ENCODE results near the gene SMAP1.
A peak's percentile ranks its signal among the peaks of the same experiment; 100 is the strongest.

SMAP1 gene

DNA sequence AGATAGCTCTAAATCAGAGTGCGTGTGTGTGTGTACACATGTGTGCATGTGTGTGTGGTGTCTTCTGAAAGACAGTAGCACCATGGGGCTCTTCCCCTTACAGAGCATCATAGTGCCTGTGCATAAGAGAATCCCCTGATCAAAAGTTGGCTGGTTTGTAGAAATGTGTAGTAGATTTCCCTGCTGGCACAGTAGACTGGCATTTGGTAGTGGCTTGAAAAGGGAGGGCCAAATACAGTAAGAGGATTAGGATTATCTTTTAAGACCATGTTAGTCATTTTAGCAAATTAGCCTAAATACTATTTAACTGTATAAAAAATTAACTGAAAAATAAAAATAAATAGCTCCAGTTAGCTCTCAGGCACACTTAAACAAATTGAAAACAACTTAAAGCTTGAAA lies 176.6 kb downstream of the SMAP1 start:
- DNase-seq: no peak

- DNase-seq: no peak
These were observed 178.6 kb downstream of the SMAP1 start for GRCh38 chr6:70846207-70846835.

DNA sequence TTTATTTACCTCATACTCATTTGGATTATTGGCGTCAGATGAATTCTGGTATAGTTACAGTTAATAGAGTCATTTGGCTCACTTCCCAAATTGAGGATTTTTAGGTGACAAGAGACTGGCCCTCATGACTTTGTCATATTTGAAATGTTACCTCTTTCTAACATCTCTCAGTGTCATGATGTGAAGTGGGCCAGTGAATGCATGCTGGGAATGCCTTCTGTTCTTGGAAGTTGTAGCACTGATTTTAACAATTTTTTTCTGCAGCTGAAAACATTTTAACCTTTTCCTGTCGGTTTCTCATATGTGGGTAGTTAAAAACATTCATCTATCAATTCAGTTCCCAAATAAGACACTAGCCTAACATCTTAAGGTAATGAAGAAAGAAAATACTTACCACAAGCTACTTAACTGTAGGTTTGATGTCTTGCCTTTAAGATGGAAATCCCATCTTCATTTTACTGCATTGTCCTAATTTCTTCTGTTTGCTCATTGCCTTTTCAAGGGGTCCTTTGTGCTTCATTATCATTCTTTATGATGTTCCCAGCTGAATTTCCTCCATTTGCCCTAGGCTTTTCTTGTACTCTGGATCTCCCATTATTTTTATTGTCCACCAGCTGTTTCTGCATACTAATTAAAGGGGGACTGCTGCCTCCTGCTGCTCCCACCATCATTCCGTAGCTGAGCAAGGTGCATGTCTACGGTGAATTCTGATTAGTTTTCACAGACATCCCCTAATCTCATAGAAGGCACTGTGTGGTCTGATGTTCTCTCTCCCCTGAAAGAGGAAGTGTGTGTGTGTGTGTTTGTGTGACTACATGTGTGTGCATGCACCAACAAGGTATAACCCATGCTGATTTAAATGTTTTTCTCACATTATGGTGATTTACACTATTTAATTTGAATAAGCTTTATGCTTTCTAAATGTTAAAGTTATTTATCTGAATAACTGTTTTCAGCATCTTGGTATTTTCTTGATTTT lies 179.7 kb downstream of the SMAP1 start:
- no peak for DNase-seq

DNA sequence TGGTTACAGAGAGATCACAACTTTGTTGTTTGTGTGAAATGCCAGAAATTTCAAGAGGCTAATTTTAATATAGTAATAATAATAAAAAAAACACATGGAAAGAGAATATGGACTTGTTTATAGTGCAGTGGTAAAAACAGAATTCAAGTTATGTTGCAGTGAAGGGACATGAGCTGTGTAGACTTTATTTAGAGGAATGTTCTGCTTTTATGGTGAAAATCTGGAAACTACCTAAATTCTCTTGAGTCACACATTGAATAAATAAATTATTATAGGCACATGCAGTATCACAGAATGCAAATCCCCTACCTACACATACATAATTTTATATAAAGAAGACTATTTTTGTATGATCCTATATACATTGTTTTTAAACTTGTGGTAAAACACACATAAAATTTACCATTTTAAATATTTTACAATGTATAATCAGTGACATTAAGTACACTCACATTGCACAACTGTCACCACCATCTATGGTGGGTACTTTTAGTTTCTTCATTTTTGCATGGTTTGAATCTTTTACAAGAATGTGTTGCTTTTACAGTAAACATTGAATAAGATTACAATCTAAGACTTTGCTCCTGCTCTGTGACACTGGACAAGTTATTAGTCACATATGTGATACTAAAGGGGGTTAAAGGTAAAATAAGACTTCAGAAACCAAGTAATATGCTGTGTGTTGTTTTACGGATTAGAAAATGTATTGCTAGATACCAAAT lies 181.8 kb downstream of the SMAP1 start:
- no peak for DNase-seq

DNA sequence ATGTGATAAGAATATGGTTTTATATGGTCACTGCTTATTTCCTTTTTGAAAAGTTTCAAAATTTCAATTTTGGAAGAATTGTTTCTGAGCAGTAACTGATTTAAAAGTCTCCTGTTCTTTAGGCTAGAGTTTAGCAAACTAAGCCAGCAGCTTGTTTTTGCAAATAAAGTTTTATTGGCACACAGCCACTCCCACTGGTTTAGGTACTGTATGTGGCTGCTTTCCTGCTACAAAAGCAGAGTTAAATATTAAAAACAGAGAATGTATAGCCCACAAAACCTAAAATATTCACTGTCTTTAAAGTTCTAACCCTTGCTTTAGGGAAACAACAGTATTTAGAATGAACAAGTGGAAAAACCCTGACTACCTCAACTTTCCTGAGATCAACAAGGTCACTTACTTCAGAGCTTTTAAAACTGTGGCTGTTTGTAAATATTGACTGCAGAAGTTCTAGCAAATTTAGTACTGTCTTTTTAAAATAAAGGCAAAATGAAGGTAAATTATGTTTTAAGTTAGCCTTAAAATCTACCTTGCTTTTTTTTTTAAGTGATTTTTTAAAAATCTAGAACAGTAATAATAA lies 185.1 kb downstream of the SMAP1 start:
- no peak for DNase-seq

DNA sequence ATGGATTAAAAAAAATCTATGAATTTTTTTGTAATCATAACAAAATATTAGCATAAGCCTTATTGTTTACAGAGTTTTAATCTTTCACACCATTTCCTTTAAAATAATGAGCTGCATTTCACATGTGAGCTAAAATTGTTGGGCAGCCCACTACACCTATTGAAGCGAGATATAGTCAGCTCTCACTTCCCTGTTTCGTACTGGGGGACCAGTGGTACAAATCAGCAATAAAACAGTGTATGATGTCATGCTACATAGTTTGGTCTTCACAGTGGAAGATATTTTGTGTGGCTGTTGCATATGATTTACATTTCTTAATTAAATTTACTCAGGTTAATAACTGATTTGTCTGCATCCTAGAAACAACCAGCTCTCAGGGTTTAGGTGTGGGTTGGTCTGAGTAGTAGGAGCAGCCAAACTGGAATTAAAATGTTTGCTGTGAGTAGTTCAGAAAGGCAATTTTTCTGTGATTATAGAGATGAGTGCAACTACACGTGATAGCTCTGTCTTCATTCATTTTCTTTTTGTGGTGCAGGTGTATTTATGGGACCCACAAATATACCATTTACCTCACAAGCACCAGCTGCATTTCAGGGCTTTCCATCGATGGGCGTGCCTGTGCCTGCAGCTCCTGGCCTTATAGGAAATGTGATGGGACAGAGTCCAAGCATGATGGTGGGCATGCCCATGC lies 189.8 kb downstream of the SMAP1 start:
- no peak for DNase-seq

DNA sequence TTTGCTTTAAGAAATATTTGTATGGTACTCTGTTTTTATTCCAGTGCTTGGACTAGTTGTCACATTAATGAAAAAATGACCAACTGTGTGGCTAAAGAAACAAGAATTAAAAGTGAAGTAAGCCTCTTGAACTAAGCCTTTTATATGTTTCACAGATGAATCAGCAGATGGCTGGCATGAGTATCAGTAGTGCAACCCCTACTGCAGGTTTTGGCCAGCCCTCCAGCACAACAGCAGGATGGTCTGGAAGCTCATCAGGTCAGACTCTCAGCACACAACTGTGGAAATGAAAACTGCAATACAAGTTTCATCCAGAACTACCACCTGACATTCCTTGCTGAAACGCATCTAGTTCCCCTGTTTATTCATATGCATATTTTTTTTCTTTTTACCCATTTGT lies 192.4 kb downstream of the SMAP1 start:
- peak; percentile 27 for DNase-seq

DNA sequence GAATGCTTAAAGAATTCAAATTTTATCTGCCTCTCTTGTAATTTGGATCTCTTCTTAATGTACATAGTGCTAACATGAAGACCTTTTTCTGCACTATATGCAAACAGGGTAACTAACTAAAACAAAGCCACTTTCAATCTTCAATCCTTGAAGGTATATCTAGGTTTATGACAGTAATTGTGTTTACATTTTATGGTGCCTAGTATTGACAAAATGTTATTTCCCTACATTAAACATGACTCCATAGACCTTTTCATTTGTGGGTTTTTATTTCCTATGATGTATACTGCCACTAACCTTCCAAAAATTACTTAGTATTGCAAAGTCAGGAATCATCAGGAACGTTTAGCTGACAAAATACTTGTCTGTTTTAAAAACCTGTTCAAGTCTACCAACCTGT lies 193.2 kb downstream of the SMAP1 start:
- DNase-seq: no peak

GRCh38 chr6:70863343-70863742 lies 195.7 kb downstream of the SMAP1 start:
- DNase-seq: no peak

DNA sequence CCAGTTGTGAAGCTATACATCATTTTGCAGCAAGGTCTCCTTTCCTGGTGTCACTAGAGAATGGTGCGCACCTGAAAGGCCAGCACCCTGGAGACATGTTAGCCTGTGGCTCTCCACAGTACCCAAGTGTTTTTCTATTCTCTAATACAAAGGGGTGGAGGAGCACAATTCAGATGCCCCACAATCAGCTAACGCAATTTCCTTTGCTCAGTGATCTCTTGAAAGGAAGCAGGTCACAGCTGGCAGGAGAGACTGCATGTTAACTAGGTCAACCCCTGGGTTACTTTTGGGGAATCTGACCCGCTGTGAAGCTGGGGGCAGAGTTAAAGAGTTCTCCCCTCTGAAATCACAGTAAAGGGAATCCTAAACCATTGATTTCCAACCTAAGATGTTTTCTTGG lies 196.7 kb downstream of the SMAP1 start:
- no peak for DNase-seq

GRCh38 chr6:70872469-70872868 lies 204.8 kb downstream of the SMAP1 start:
- no peak for DNase-seq

GRCh38 chr6:70874181-70874913 lies 206.7 kb downstream of the SMAP1 start:
- DNase-seq: no peak

- no peak for DNase-seq
These were observed 211.8 kb downstream of the SMAP1 start for GRCh38 chr6:70879496-70879895.

GRCh38 chr6:70884074-70884983 lies 216.6 kb downstream of the SMAP1 start:
- peak; percentile 53 for DNase-seq

- no peak for DNase-seq
These were observed 218.4 kb downstream of the SMAP1 start for GRCh38 chr6:70886071-70886470.

DNA sequence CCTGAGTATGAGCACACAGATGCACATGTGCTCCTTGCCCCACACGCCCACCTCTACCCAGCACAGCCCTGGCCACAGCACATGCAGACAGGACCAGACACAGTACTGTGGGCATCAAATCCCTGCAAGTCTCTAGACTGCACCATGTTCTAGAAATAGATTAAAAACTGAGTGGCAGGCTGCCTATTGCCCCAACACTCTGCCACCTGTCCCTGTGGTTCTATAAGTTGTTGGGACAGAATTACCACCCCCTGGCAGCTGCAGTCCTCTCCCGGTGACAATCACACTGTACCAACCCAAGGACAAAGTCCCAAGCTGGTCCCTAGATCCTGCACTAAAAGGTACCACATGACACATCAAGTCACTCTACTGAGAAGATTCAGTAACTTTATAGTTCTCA lies 219.0 kb downstream of the SMAP1 start:
- DNase-seq: no peak

GRCh38 chr6:70889270-70889669 lies 221.6 kb downstream of the SMAP1 start:
- no peak for DNase-seq

GRCh38 chr6:70894001-70894400 lies 226.3 kb downstream of the SMAP1 start:
- no peak for DNase-seq

- DNase-seq: no peak
These were observed 232.4 kb downstream of the SMAP1 start for GRCh38 chr6:70900047-70900446.

- DNase-seq: peak; percentile 2
These were observed 233.6 kb downstream of the SMAP1 start for GRCh38 chr6:70901324-70901723.
